Ectodermal cell (in vitro differentiated cells): Measurements from ENCODE around the gene PCDHGA12.

Experiments
- H3K27ac ChIP-seq: 2 replicates; pipeline ENCODE4 v1.7.0; 2013; ENCODE audit warnings: mild to moderate bottlenecking, low read depth, low read length; ENCODE audit not compliant: insufficient read depth, poor library complexity, severe bottlenecking
- H3K27me3 ChIP-seq: 2 replicates; pipeline ENCODE4 v1.7.0; 2013; ENCODE audit warnings: mild to moderate bottlenecking, low read length; ENCODE audit not compliant: insufficient read depth, control insufficient read depth, poor library complexity, severe bottlenecking
- H3K36me3 ChIP-seq: one replicate; pipeline ENCODE4 v1.7.0; 2013; ENCODE audit warnings: low read length; ENCODE audit not compliant: control insufficient read depth, insufficient read depth
- H3K4me1 ChIP-seq: one replicate; pipeline ENCODE4 v1.7.0; 2013; ENCODE audit warnings: low read length; ENCODE audit not compliant: control insufficient read depth, insufficient read depth
- H3K4me3 ChIP-seq: 2 replicates; pipeline ENCODE4 v1.7.0; 2013; ENCODE audit warnings: low read depth, low read length, control low read depth; ENCODE audit not compliant: insufficient read depth
- H3K9me3 ChIP-seq: 2 replicates; pipeline ENCODE4 v1.7.0; 2013; ENCODE audit warnings: mild to moderate bottlenecking, low read length, moderate library complexity; ENCODE audit not compliant: control insufficient read depth
- WGBS, 2 experiments: methylation state at CpG; one replicate each; pipeline ENCODE4 v1.1.7; 2013; ENCODE audit warnings: missing lambda C conversion rate in 2 of 2; 5-methylcytosine and 5-hydroxymethylcytosine counted together

The PCDHGA12 gene

DNA sequence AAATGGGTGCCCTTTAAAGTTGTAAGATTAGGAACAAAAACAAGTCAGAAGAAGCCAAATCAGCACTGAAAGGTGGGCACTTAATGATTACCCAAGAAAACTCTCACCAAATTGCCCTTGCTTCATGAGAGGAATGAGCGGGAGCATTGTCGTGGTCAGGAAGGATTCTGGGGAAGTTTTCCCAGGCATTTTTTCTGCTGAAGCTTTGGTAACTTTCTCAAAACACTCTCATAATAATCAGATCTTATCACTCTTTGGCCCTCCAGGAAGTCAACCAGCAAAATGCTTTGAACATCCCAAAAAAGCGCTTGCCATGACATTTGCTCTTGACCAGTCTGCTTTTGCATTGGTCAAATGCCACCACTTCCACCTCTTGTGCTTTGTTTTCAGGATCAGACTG, 35.0 kb downstream of the PCDHGA12 start:
- WGBS, 2 experiments, result 95 to 96% methylated on average over 3 of the region's 3 CpGs
- Histone ChIP-seq H3K27me3 (no peaks in the 10 kb centered on the region), H3K9me3 (no peaks in the 10 kb centered on the region), H3K4me1 (no peaks in the 10 kb centered on the region), H3K27ac (no peak overlapping the region), H3K4me3 (no peak overlapping the region), H3K36me3 (no peaks in the 10 kb centered on the region)

- no peaks in the 10 kb centered on the region for H3K9me3 ChIP-seq
- WGBS, 2 experiments, result 9% methylated on average over 28 of the region's 28 CpGs
- H3K4me1 ChIP-seq, result peaks cover 3% of the 10 kb centered on the region
- H3K4me3 ChIP-seq, result peak within 1 kb of the TSS; percentile 55
- no peaks in the 10 kb centered on the region for H3K36me3 ChIP-seq
- H3K27ac ChIP-seq, result no peak within 1 kb of the TSS
- no peaks in the 10 kb centered on the region for H3K27me3 ChIP-seq
Observed at GRCh38 chr5:141475625-141476131, 45.4 kb downstream of the PCDHGA12 start, which contains the start of gene PCDHGC3. Gene PCDHGC3, plus strand, starts transcription at chr5:141475966. Its CDS starts 151 bp downstream, at chr5:141476117.

DNA sequence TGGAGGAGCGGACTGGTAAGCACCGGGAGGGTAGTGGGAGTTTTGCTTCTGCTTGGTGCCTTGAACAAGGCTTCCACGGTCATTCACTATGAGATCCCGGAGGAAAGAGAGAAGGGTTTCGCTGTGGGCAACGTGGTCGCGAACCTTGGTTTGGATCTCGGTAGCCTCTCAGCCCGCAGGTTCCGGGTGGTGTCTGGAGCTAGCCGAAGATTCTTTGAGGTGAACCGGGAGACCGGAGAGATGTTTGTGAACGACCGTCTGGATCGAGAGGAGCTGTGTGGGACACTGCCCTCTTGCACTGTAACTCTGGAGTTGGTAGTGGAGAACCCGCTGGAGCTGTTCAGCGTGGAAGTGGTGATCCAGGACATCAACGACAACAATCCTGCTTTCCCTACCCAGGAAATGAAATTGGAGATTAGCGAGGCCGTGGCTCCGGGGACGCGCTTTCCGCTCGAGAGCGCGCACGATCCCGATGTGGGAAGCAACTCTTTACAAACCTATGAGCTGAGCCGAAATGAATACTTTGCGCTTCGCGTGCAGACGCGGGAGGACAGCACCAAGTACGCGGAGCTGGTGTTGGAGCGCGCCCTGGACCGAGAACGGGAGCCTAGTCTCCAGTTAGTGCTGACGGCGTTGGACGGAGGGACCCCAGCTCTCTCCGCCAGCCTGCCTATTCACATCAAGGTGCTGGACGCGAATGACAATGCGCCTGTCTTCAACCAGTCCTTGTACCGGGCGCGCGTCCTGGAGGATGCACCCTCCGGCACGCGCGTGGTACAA, 46.0 kb downstream of the PCDHGA12 start:
- Histone ChIP-seq H3K4me1 (peaks cover 3% of the 10 kb centered on the region), H3K27me3 (no peaks in the 10 kb centered on the region), H3K27ac (no peak overlapping the region), H3K9me3 (no peaks in the 10 kb centered on the region), H3K4me3 (peak overlapping the region; percentile 55), H3K36me3 (no peaks in the 10 kb centered on the region)
- 25 to 27% methylated on average over 58 of the region's 58 CpGs for WGBS, 2 experiments

DNA sequence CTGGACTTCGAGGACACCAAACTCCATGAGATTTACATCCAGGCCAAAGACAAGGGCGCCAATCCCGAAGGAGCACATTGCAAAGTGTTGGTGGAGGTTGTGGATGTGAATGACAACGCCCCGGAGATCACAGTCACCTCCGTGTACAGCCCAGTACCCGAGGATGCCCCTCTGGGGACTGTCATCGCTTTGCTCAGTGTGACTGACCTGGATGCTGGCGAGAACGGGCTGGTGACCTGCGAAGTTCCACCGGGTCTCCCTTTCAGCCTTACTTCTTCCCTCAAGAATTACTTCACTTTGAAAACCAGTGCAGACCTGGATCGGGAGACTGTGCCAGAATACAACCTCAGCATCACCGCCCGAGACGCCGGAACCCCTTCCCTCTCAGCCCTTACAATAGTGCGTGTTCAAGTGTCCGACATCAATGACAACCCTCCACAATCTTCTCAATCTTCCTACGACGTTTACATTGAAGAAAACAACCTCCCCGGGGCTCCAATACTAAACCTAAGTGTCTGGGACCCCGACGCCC, 46.8 kb downstream of the PCDHGA12 start:
- H3K27ac ChIP-seq, result no peak overlapping the region
- no peaks in the 10 kb centered on the region for H3K9me3 ChIP-seq
- WGBS, 2 experiments, result 94 to 96% methylated on average over 24 of the region's 24 CpGs
- peaks cover 3% of the 10 kb centered on the region for H3K4me1 ChIP-seq
- no peaks in the 10 kb centered on the region for H3K27me3 ChIP-seq
- no peaks in the 10 kb centered on the region for H3K36me3 ChIP-seq
- peak overlapping the region; percentile 55 for H3K4me3 ChIP-seq

GRCh38 chr5:141477815-141478214, 47.5 kb downstream of the PCDHGA12 start:
- no peaks in the 10 kb centered on the region for H3K36me3 ChIP-seq
- peaks cover 3% of the 10 kb centered on the region for H3K4me1 ChIP-seq
- WGBS, 2 experiments, result 90 to 94% methylated on average over 13 of the region's 13 CpGs
- no peaks in the 10 kb centered on the region for H3K9me3 ChIP-seq
- H3K27me3 ChIP-seq, result no peaks in the 10 kb centered on the region
- no peak overlapping the region for H3K27ac ChIP-seq
- H3K4me3 ChIP-seq, result no peak overlapping the region

GRCh38 chr5:141478321-141478945, 48.1 kb downstream of the PCDHGA12 start:
- Histone ChIP-seq H3K27me3 (no peaks in the 10 kb centered on the region), H3K27ac (no peak overlapping the region), H3K4me1 (peaks cover 8% of the 10 kb centered on the region), H3K36me3 (no peaks in the 10 kb centered on the region), H3K9me3 (no peaks in the 10 kb centered on the region), H3K4me3 (no peak overlapping the region)
- 92 to 94% methylated on average over 19 to 20 of the region's 20 CpGs for WGBS, 2 experiments

- H3K9me3 ChIP-seq, result no peaks in the 10 kb centered on the region
- no peaks in the 10 kb centered on the region for H3K36me3 ChIP-seq
- no peak overlapping the region for H3K27ac ChIP-seq
- H3K4me1 ChIP-seq, result peaks cover 19% of the 10 kb centered on the region
- H3K4me3 ChIP-seq, result no peak overlapping the region
- no peaks in the 10 kb centered on the region for H3K27me3 ChIP-seq
Observed at GRCh38 chr5:141479776-141480175, 49.5 kb downstream of the PCDHGA12 start.
